ENCODE results near the gene NRCAM.

NRCAM gene

DNA sequence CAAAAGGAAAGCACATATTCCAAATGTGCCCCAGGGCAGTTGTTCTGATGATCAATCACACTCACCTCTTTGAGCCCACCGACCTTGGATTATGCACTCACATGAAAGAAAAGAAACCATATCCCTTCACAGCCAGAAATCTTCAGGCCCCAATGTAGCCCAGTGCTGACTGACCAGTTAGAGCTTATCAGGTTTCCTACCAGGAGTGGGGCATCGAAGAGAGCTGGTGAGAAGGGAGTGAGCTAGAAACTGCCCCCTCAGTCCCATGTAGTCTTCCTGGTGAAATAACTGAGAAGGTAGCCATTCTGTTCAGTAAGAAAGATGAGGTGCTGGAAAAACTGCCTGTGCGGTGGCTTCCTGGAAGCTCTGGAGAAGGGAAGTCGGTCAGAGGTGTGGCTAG is 32.2 kb downstream of the NRCAM start:
- DNase-seq (ENCODE audit: low read depth): no peak

- DNase-seq (ENCODE audit: low read depth): no peak
Observed at GRCh38 chr7:108423089-108423989, 32.9 kb downstream of the NRCAM start.

- no peak for DNase-seq (ENCODE audit: low read depth)
Observed at GRCh38 chr7:108421720-108422331, 34.4 kb downstream of the NRCAM start.

GRCh38 chr7:108419961-108420908 is 36.0 kb downstream of the NRCAM start:
- DNase-seq (ENCODE audit: low read depth): no peak

DNA sequence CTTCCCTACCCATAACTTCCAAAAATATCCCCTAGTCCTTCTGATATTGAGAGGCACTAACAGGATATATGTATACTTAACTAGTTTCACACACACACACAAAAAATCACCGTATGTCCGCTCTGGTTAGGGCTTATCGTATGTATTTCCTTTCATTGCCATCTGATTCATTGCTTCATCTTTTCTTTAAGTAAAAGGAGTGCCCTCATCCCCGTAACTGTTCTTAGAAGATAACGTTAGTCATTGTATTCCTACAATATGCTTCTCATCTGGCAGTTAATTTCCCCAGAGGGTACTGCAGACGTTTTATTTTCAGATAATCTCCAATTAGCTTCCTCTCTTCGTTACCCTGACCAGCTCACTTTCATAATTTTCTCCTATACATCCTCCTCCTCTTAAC is 37.3 kb downstream of the NRCAM start:
- DNase-seq (ENCODE audit: low read depth): no peak

DNA sequence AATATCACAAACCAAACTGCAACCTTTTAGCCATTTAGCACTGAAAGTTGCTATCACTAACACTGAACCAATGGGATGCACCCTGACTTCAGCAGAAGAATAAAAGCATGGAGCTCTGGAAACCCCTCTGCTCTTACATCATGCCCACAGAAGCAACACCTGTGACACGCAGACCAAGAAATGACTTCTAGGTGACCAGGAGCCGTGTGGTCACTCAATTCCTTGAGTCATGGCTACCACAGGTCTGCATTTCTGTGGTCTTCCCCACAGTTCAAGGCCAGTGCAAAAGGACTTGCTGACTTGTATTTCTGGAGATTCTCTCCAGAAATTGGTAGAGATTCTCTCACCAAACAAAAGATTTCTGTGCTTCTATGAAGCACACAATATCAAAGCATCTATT is 38.3 kb downstream of the NRCAM start:
- DNase-seq (ENCODE audit: low read depth): no peak

DNA sequence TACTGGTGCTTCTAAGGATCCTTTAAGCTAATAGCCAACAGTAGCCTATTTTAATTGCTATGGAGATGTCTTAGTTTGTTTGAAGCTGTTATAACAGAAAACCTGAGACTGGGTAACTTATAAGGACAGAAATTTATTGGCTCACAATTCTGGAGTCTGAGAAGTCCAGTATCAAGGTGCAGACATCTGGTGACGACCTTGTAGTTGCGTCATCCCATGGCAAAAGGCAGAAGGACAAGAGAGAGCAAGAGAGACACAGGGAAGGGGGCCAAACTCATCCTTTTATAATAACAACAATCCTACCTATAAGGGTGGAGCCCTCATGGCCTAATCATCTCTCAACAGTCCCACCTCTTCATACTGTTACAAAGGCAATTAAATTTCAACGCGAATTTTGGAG is 39.1 kb downstream of the NRCAM start:
- no peak for DNase-seq (ENCODE audit: low read depth)

DNA sequence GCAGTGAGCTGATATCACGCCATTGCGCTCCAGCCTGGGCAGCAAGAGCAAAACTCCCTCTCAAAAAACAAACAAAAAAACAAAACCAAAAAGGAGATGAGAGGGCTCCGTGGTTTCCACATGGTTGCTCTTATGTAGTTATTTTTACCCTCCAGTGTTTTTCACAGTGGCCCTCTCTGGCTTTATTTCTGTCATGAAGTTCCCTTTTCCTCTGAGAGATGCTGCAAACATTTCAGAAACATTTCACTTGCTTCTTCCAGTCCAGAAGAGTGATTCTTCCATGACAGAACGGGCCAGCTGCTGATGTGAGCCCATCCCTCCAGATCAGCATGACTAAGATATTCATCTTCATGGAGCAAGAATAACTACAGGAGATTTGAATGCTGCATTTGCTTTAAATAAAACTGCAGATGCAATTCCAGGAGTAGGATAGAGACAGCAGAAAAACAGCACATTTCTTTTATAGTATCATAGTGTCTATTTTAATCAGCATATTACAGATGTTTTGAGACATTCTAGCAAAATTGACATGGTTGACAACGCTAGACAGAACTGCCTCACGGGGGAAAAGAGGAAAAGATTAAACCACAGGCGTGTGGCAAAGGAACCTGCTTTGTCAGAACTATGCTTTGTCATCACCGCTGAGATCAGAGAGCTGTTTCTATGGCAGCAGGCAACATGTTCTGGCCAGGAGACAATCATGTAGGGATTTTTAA is 40.3 kb downstream of the NRCAM start:
- no peak for DNase-seq (ENCODE audit: low read depth)

GRCh38 chr7:108415084-108415483 is 41.2 kb downstream of the NRCAM start:
- no peak for DNase-seq (ENCODE audit: low read depth)

GRCh38 chr7:108413782-108414492 is 42.3 kb downstream of the NRCAM start:
- DNase-seq (ENCODE audit: low read depth): no peak

GRCh38 chr7:108413337-108413736 is 42.9 kb downstream of the NRCAM start:
- no peak for DNase-seq (ENCODE audit: low read depth)

- DNase-seq (ENCODE audit: low read depth): no peak
Observed at GRCh38 chr7:108409146-108409545, 47.1 kb downstream of the NRCAM start.

GRCh38 chr7:108408296-108408991 is 47.8 kb downstream of the NRCAM start:
- DNase-seq (ENCODE audit: low read depth): no peak

DNA sequence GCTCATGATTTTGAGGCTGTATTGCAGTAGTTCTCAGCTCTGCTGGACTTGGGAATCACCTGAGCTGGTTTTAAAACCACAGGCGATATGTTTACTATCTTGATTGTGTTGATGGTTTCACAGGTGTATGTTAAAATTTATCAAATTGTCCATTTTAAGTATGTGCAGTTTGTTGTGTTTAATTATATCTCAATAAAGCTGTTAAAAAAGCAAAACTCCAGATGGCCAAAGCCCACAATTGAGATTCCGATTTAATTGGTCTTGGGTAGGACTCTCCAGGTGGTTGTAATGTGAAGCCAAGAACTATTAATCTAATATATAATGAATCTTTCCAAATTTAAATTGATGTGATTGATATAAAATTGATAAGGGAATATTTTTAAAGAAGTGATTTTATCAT is 48.6 kb downstream of the NRCAM start:
- no peak for DNase-seq (ENCODE audit: low read depth)

GRCh38 chr7:108406222-108406890 is 49.9 kb downstream of the NRCAM start:
- no peak for DNase-seq (ENCODE audit: low read depth)

GRCh38 chr7:108404509-108405420 is 51.5 kb downstream of the NRCAM start:
- DNase-seq (ENCODE audit: low read depth): no peak

- no peak for DNase-seq (ENCODE audit: low read depth)
Observed at GRCh38 chr7:108403597-108404217, 52.5 kb downstream of the NRCAM start.

DNA sequence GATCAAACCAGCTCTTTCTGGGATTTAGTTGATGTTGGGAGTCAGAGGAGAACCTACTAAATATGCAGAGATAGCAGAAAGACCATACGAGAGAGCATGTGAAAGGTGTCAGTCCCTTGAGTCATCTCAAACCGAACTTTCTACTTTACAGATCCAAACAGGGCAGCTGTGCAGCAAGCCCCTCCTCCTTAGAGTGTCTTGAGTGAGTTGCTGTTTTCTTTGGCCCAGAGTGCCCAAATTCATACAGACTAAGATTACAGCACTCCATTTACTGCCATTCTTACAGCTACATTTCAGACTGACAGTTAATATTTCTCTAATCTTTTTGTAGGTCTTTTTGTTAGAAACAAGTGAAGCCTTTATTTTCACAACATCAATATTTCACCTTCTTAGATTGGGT is 53.4 kb downstream of the NRCAM start:
- no peak for DNase-seq (ENCODE audit: low read depth)

Measured in T follicular helper cell (primary cell).